Esophagus muscularis mucosa (tissue), 4 donors: ENCODE measurements around the gene HIVEP2. TPM values are rescaled to one million over a fixed set of nuclear protein-coding genes. Genes with fewer than 3 reads are reported as not detected.

ENCODE experiments used
- DNase-seq: peaks from one replicate; pipeline ENCODE4 v3.0.0-alpha.2; 2017; ENCODE audit errors: extremely low spot score
- H3K27ac ChIP-seq, 4 donors: fragments of 200-600 bp; sonication (generic); replicated peaks in 1 of 4; 1 replicate in 3 of 4; 2 replicates in 1 of 4; pipeline ENCODE4 v1.5.1; 2016 to 2019; ENCODE audit warnings: mild to moderate bottlenecking in 1 of 4
- H3K27me3 ChIP-seq, 4 donors: fragments of 200-600 bp; sonication (generic); one replicate each; pipeline versions ENCODE4 v1.5.1 to v1.6.0; 2016 to 2019
- H3K36me3 ChIP-seq, 4 donors: fragments of 200-600 bp; sonication (generic); one replicate each; pipeline ENCODE4 v1.5.1; 2016 to 2019
- H3K4me1 ChIP-seq, 4 donors: fragments of 200-600 bp; sonication (generic); one replicate each; pipeline ENCODE4 v1.5.1; 2016 to 2019
- H3K4me3 ChIP-seq, 4 donors: fragments of 200-600 bp; sonication (generic); 1 replicate in 2 of 4; 2 replicates in 2 of 4; pipeline ENCODE4 v1.5.1; 2016 to 2019; ENCODE audit warnings: mild to moderate bottlenecking in 4 of 4, moderate library complexity in 1 of 4
- H3K9me3 ChIP-seq, 4 donors: fragments of 200-600 bp; sonication (generic); 1 replicate in 3 of 4; 2 replicates in 1 of 4; pipeline ENCODE4 v1.5.1; 2016 to 2019
- CTCF ChIP-seq, 3 experiments: fragments of 200-600 bp in 2 of 3; fragments of 450-650 bp in 1 of 3; sonication (generic) in 2 of 3; IDR thresholded peaks; one replicate each; pipeline ENCODE4 v1.5.1; 2017 to 2019; ENCODE audit warnings: antibody characterized with exemption in 3 of 3, mild to moderate bottlenecking in 2 of 3, moderate library complexity in 1 of 3
- EP300 ChIP-seq: sonication (generic); formaldehyde crosslinking; IDR thresholded peaks from one replicate; pipeline ENCODE4 v1.6.1; 2017; ENCODE audit warnings: antibody characterized with exemption
- POLR2A ChIP-seq: fragments of 450-650 bp; IDR thresholded peaks from one replicate; pipeline ENCODE4 v1.6.1; 2017; ENCODE audit warnings: antibody characterized with exemption, moderate library complexity, mild to moderate bottlenecking, low read depth
- POLR2AphosphoS5 ChIP-seq, 2 donors: sonication (generic); formaldehyde crosslinking; IDR thresholded peaks; one replicate each; pipeline ENCODE4 v1.6.1; 2017; ENCODE audit warnings: antibody characterized with exemption in 2 of 2
- WGBS: methylation state at CpG from one replicate; pipeline ENCODE4 v1.1.5; 2018; 5-methylcytosine and 5-hydroxymethylcytosine counted together
- intact Hi-C: fragments of 100-400 bp; cut with DNase I; formaldehyde crosslinking; loops from one replicate; pipeline ENCODE4 v1.15.1; 2023
- total RNA-seq, 4 donors: library from RNA; depleted of rRNA; stranded (reverse); fragments of >200 nt; gene quantifications; one replicate each; pipeline versions ENCODE4 v1.1.0 to v1.2.1, GENCODE V29; 2016

Gene HIVEP2
- total RNA-seq, 4 donors from 2014 or later, result 20.3 to 29.3 (median 22.1) TPM

- Histone ChIP-seq H3K4me1 (peaks cover 0 to 4% (median 0%) of the 10 kb centered on the region in 4 donors), H3K27ac (peak overlapping the region in 2 of 4 donors; percentile 13 to 31), H3K4me3 (no peak overlapping the region), H3K36me3 (no peaks in the 10 kb centered on the region), H3K9me3 (no peaks in the 10 kb centered on the region), H3K27me3 (no peaks in the 10 kb centered on the region)
- peak; percentile 70 for DNase-seq
- WGBS, result 62% methylated on average over 11 of the region's 12 CpGs
- intact Hi-C loops, result no loop called here
- TF ChIP-seq POLR2AphosphoS5 (IDR thresholded peaks at IDR 0.05), result peak; percentile 13 to 23
- TF ChIP-seq CTCF (IDR thresholded peaks at IDR 0.05), result no peak
- TF ChIP-seq POLR2A, result no peak
- TF ChIP-seq EP300, result no peak
These were observed 242.2 kb downstream of the HIVEP2 start for GRCh38 chr6:142702501-142703460.

Other genes starting within 250 kb of the HIVEP2 start
- gene AIG1, start 115.7 kb upstream of the HIVEP2 start, total RNA-seq, result 10 to 100 TPM; 21.0 to 26.3 (median 23.4) TPM